ENCODE measurements around the gene ACBD4. TPM values are rescaled to one million over a fixed set of nuclear protein-coding genes. Genes with fewer than 3 reads are reported as not detected.

Gene ACBD4
- total RNA-seq, 1 experiment from 2014 or later: 21.8 TPM

DNA sequence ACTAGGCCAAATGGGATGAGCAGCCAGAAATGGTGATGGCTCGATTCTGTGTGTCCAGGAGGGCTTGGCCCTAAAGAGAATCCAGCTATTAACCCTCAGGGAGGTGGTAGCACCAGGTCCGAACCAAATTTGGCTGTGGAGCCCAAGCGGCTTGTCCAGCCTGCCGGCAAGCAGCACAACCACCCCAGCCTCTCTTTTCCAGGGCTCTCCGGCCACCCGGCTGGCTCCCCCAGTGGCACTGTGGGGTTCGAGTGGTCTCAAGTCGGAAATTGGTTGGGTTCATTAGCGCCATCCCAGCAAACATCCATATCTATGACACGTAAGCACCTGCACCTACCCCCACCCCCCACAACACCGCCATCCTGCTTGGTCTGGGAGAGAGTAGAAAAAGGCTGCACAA, 38.6 kb upstream of the ACBD4 start:
- no peak overlapping the region for H3K4me3 Mint-ChIP-seq (ENCODE audit: low read depth, unreplicated experiment)

DNA sequence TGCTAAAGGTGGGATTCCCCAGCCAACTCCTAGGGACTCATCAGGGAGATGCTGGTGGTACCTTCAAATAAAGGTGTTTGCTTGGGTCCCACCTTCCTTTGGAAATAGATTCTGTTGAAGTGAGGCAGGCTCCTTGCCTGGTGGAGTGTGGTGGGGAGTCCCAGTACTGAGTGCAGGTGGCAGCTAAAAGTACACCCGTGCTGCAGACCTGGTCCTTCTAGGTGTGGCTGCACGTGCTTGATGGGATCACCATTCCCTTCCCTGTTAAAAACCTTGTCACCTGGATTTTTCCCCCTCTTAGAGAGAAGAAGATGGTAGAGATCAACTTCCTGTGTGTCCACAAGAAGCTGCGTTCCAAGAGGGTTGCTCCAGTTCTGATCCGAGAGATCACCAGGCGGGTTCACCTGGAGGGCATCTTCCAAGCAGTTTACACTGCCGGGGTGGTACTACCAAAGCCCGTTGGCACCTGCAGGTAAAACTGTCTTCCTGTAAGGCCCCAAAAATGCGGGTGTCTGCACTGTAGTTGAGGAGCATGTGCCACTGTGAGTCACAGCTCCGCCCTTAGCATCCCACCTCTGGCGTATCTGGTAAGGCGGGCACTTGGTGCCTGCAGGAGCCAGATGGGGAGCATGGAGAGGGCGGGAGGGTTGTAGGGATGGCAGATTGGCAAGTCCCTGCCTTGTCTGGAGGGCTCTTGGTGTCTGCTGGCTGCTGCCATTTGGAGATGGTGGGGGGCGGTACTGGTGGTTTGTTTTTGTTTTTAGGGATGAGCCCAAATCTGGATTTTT, 37.2 kb upstream of the ACBD4 start:
- no TSS peak for BruUV-seq (replicated peaks)
- TF ChIP-seq, protein P1, sequence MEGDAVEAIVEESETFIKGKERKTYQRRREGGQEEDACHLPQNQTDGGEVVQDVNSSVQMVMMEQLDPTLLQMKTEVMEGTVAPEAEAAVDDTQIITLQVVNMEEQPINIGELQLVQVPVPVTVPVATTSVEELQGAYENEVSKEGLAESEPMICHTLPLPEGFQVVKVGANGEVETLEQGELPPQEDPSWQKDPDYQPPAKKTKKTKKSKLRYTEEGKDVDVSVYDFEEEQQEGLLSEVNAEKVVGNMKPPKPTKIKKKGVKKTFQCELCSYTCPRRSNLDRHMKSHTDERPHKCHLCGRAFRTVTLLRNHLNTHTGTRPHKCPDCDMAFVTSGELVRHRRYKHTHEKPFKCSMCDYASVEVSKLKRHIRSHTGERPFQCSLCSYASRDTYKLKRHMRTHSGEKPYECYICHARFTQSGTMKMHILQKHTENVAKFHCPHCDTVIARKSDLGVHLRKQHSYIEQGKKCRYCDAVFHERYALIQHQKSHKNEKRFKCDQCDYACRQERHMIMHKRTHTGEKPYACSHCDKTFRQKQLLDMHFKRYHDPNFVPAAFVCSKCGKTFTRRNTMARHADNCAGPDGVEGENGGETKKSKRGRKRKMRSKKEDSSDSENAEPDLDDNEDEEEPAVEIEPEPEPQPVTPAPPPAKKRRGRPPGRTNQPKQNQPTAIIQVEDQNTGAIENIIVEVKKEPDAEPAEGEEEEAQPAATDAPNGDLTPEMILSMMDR (IDR thresholded peaks at IDR 0.05; ENCODE audit: unreplicated experiment): no peak
- Mint-ChIP-seq H3K4me3 (ENCODE audit: low read depth, unreplicated experiment) (no peak overlapping the region), H3K4me1 (ENCODE audit: low read depth, unreplicated experiment) (peaks cover 14% of the 10 kb centered on the region), H3K27me3 (ENCODE audit: unreplicated experiment) (no peaks in the 10 kb centered on the region), H3K9me3 (ENCODE audit: low read depth, unreplicated experiment) (no peaks in the 10 kb centered on the region), H3K36me3 (ENCODE audit: insufficient read depth, unreplicated experiment) (peaks cover 88% of the 10 kb centered on the region), H3K27ac (ENCODE audit: unreplicated experiment) (peak overlapping the region; percentile 8)
- intact Hi-C loops (cut with micrococcal nuclease; ENCODE audit: unreplicated experiment): loop anchor here (5.0 kb wide), 2 partner anchors 34 to 176 kb away; partner anchors contain the start of gene PLCD3
- DNase-seq: no peak
- CTCF ChIA-PET: interaction anchor here (0.6 to 1.4 kb wide), 5 partner anchors 10 to 187 kb away, joined by 3 to 8 read pairs (median 3); partner anchors contain the start of gene ACBD4

More for the DNA sequence above, 38.6 kb upstream of the ACBD4 start:
- peak overlapping the region; percentile 62 for H3K27ac Mint-ChIP-seq (ENCODE audit: unreplicated experiment)
- no TSS peak for BruUV-seq (replicated peaks)
- intact Hi-C loops (cut with micrococcal nuclease; ENCODE audit: unreplicated experiment): loop anchor here (5.0 kb wide), 2 partner anchors 35 to 175 kb away; partner anchors contain the start of gene PLCD3
- no peak for DNase-seq
- TF ChIP-seq, protein P1 (IDR thresholded peaks at IDR 0.05; ENCODE audit: unreplicated experiment): no peak
- CTCF ChIA-PET: interaction anchor here (0.6 kb wide), 1 partner anchor 37 kb away, joined by 6 read pairs; no protein-coding TSS in a partner anchor
- no peaks in the 10 kb centered on the region for H3K27me3 Mint-ChIP-seq (ENCODE audit: unreplicated experiment)
- peaks cover 3% of the 10 kb centered on the region for H3K9me3 Mint-ChIP-seq (ENCODE audit: low read depth, unreplicated experiment)
- H3K36me3 Mint-ChIP-seq (ENCODE audit: insufficient read depth, unreplicated experiment): peaks cover 88% of the 10 kb centered on the region
- peaks cover 28% of the 10 kb centered on the region for H3K4me1 Mint-ChIP-seq (ENCODE audit: low read depth, unreplicated experiment)

DNA sequence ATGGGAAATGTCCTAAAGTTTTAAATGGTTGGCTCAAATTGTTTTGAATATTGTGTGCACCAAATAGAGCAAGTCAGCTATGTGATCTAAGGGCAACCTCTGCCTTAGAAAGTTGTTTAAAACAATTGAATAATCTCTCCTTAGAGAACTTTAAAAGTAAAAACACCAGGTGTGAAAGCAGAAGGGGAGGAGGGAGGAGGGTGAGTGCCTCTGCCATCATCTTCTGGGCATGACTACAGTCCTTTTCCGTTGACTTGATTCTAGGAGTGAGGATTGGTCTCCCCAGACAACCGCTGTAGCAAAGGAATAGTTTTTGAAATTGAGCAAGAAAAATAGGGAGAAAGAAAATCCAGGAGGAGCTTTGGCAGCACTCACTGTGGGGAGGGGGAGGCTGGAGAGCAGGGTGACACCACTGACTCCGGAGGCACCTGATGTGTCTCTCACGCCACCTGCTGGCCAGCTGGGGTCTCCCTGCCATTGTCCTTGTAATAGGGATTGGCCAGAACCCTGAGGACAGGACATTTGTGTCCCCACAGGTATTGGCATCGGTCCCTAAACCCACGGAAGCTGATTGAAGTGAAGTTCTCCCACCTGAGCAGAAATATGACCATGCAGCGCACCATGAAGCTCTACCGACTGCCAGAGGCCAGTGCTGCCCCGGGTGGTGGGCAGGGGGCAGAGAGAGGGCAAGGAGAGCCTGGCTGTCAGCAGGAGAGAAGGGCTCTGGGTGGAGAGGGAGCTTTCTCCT, 36.4 kb upstream of the ACBD4 start:
- peaks cover 6% of the 10 kb centered on the region for H3K4me1 Mint-ChIP-seq (ENCODE audit: low read depth, unreplicated experiment)
- no peak overlapping the region for H3K4me3 Mint-ChIP-seq (ENCODE audit: low read depth, unreplicated experiment)
- peaks cover 88% of the 10 kb centered on the region for H3K36me3 Mint-ChIP-seq (ENCODE audit: insufficient read depth, unreplicated experiment)
- no peaks in the 10 kb centered on the region for H3K27me3 Mint-ChIP-seq (ENCODE audit: unreplicated experiment)
- H3K9me3 Mint-ChIP-seq (ENCODE audit: low read depth, unreplicated experiment): no peaks in the 10 kb centered on the region
- H3K27ac Mint-ChIP-seq (ENCODE audit: unreplicated experiment): peak overlapping the region; percentile 8
- BruUV-seq (replicated peaks): no TSS peak
- TF ChIP-seq, protein P1 (IDR thresholded peaks at IDR 0.05; ENCODE audit: unreplicated experiment): peak; percentile 98
- intact Hi-C loops (cut with micrococcal nuclease; ENCODE audit: unreplicated experiment): loop anchor here (5.0 kb wide), 2 partner anchors 33 to 177 kb away; partner anchors contain the start of gene PLCD3
- peak; percentile 95 for DNase-seq
- CTCF ChIA-PET: interaction anchor here (0.6 to 1.4 kb wide), 8 partner anchors 11 to 188 kb away, joined by 3 to 8 read pairs (median 3); partner anchors contain the start of gene ACBD4

DNA sequence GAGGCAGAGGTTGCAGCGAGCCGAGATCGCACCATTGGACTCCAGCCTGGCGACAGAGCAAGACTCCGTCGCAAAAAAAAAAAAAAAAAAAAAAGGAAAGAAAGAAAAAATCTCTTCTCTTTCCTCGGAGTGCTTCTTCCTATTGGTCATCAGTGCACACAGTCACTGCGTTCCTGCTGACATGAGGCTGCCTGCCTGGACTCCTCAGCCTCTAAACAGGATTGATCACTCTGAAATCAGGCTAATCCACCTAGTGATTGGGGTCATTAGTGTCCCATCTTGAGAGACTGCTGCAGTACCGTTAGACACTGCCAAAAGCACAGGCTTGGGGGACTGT, 34.0 kb upstream of the ACBD4 start:
- DNase-seq: no peak
- no peaks in the 10 kb centered on the region for H3K27me3 Mint-ChIP-seq (ENCODE audit: unreplicated experiment)
- no TSS peak for BruUV-seq (replicated peaks)
- peaks cover 1% of the 10 kb centered on the region for H3K4me1 Mint-ChIP-seq (ENCODE audit: low read depth, unreplicated experiment)
- CTCF ChIA-PET: interaction anchor here (1.2 kb wide), 1 partner anchor 15 kb away, joined by 6 read pairs; no protein-coding TSS in a partner anchor
- H3K27ac Mint-ChIP-seq (ENCODE audit: unreplicated experiment): no peak overlapping the region
- peaks cover 90% of the 10 kb centered on the region for H3K36me3 Mint-ChIP-seq (ENCODE audit: insufficient read depth, unreplicated experiment)
- TF ChIP-seq, protein P1 (IDR thresholded peaks at IDR 0.05; ENCODE audit: unreplicated experiment): no peak
- no peaks in the 10 kb centered on the region for H3K9me3 Mint-ChIP-seq (ENCODE audit: low read depth, unreplicated experiment)
- intact Hi-C loops (cut with micrococcal nuclease; ENCODE audit: unreplicated experiment): no loop called here
- H3K4me3 Mint-ChIP-seq (ENCODE audit: low read depth, unreplicated experiment): no peak overlapping the region
